AG04449 (cell line): ENCODE results near the gene MBD3L5.
"Not testable (repeated sequence)": the region's sequence is repeated elsewhere in the genome, so short reads cannot be mapped to it uniquely, and the experiment has no call there.

Source experiments
- CTCF ChIA-PET: fragments of 350-600 bp; formaldehyde crosslinking; extraction: SDS; loops from one replicate; lab custom pipeline; 2021; ENCODE audit warnings: antibody characterized with exemption; lab: Yijun Ruan, JAX
- POLR2A ChIA-PET: fragments of 400-600, 350-600 bp; formaldehyde crosslinking; extraction: SDS; loops from one replicate; lab custom pipeline; 2020; ENCODE audit warnings: antibody characterized with exemption, inconsistent platforms; lab: Yijun Ruan, JAX
- DNase-seq: peaks from one replicate; pipeline ENCODE4 v3.0.0-alpha.2; 2010; ENCODE audit warnings: low read depth, low spot score
- H3K4me3 ChIP-seq: 2 replicates; pipeline ENCODE4 v1.5.1; 2011; ENCODE audit warnings: low read depth, mild to moderate bottlenecking, control low read depth, low read length
- TF ChIP-seq, protein P1 (sequence below): IDR thresholded peaks from one replicate; pipeline ENCODE4 v1.5.1; 2011; ENCODE audit warnings: mild to moderate bottlenecking, moderate library complexity, low read length, control low read depth, inconsistent platforms; ENCODE audit not compliant: insufficient read depth; ENCODE audit errors: missing control alignments

Gene MBD3L5

DNA sequence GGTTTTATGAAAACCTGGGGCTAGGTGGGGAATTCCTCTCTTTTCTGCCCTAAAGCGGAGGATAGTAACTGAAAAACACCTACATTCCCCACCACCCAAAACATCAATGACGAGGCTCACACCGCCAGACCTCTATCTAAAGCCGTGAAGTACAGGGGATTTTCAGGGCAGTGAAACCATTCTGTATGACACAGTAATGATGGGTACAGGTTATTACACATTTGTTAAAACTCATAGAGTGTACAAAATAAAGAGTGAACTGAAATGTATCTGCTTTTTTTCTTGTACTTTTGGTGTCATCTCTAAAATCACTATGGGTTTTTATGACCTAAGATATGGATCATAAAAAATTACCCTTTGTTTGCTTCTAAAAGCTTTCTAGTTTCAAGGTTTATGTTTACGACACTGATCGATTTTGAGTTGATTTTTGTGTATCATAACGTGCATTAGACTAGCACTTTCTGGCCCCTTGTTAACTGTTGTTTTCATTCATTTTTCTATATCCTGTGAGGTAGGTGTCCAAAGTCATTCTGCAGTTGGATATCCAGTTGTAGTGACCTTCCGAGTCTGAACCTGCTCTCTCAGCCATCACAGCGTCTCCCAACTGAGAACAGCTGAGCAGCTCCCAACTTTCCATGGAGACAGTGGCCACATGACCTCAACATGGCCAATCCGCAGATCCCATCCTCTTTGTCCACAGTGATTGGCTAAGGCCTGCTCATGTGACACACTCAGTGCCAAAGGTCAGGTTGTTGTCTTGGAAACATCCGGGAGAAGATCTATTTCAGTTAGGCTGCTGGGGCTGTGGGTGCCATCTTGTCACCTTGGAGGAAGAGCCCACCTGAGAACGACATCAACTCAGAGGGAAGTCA lies 19.4 kb upstream of the MBD3L5 start:
- no peak for DNase-seq
- H3K4me3 ChIP-seq: no peak overlapping the region
- ChIA-PET CTCF (no interaction called here), POLR2A (no interaction called here)
- TF ChIP-seq, protein P1, sequence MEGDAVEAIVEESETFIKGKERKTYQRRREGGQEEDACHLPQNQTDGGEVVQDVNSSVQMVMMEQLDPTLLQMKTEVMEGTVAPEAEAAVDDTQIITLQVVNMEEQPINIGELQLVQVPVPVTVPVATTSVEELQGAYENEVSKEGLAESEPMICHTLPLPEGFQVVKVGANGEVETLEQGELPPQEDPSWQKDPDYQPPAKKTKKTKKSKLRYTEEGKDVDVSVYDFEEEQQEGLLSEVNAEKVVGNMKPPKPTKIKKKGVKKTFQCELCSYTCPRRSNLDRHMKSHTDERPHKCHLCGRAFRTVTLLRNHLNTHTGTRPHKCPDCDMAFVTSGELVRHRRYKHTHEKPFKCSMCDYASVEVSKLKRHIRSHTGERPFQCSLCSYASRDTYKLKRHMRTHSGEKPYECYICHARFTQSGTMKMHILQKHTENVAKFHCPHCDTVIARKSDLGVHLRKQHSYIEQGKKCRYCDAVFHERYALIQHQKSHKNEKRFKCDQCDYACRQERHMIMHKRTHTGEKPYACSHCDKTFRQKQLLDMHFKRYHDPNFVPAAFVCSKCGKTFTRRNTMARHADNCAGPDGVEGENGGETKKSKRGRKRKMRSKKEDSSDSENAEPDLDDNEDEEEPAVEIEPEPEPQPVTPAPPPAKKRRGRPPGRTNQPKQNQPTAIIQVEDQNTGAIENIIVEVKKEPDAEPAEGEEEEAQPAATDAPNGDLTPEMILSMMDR: no peak

DNA sequence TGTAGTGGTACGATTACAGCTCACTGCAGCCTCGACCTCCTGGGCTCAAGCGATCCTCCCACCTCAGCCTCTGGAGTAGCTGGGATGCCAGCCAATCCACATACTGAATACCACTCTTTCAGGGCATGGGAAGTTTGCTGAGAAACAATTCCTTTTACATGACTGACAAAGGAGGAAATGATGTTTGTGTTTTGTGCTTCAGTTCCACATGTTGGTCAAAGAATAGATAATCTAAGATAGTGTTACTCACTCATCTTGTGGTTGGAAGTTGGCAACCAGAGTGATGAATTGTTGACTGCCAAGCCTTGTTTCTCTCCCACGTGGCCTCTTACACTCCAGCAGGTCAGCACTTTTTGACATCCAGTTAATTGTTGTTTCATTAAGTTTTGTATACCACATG lies 16.7 kb upstream of the MBD3L5 start:
- ChIA-PET POLR2A (no interaction called here), CTCF (no interaction called here)
- TF ChIP-seq, protein P1: no peak
- DNase-seq: no peak
- no peak overlapping the region for H3K4me3 ChIP-seq

DNA sequence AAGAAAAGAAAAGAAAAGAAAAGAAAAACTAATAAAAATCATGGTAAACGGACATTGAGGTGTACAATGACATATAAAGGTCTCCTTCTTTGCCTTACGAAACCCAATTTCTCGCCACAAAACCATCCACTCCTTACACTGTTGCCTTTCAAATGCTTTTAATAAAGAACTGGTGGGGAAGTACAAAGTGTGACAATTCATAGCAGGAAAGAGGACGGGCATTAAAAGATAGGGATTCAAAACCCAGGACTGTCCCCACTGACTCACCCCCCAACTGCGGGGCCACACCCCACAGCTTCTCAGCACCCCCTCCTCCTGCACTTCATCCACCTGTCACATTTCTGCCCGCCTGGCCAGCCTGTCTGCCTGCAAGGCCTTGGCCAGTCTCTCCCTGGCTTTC lies 11.6 kb upstream of the MBD3L5 start:
- TF ChIP-seq, protein P1: no peak
- DNase-seq: no peak
- POLR2A ChIA-PET: no interaction called here
- no peak overlapping the region for H3K4me3 ChIP-seq
- CTCF ChIA-PET: no interaction called here

DNA sequence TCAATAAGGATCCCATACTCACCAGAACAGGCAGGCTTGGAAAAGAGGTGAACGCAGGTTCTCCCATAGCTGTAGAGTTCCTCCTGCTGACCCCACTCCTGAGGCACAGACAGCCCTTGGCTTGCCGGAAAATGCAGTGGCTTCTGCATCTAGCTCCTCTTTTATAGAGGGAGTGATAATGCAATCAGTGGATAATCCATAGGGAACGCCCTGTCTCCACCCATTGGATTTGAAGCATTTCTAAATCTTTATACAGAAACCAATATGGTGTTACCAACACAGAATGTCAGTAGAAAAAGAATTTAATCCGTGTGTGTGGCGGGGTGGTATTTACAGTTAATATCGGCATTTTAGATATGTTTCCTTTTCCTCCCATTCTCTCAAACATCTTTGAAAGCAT lies 9.0 kb upstream of the MBD3L5 start, which contains the start of gene MBD3L2B:
Gene MBD3L2B, minus strand, starts transcription at position 101 of the 400 bp plus-strand sequence. Its CDS starts 34 bp downstream, at position 67.
- DNase-seq, CTCF ChIA-PET, H3K4me3 ChIP-seq, POLR2A ChIA-PET: not testable (repeated sequence)

DNA sequence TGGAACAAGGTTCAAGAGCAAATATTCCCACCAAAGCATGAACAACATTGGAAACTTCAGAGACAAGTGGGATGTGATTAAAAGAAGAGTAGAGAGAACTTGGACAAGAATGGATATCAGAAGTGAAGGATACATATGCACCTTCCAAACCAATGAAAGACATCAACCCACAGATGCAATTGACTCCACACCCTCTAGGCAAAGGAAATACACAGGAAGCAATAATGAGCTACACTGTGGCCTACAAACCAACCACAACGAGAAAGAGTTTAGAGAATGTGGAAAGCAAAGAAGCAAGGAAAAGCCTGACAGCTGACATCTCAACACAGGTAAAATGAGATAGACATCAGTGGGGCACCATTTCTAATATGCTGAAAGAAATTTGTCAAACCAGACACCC lies 1.6 kb upstream of the MBD3L5 start:
- CTCF ChIA-PET, POLR2A ChIA-PET: not testable (repeated sequence)

DNA sequence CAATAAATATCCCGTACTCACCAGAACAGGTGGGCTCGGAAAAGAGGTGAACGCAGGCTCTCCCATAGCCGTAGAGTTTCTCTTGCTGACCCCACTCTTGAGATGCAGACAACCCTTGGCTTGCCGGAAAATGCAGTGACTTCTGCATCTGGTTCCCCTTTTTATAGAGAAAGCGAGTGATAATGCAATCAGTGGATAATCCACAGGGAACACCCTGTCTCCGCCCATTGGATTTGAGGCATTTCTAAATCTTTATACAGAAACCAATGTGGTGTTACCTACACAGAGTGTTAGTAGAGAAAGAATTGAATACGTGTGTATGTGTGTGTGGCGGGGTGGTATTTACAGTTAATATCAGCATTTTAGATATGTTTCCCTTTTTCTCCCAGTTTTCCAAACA lies 9.7 kb downstream of the MBD3L5 start, which contains the start of gene MBD3L4:
Gene MBD3L4, minus strand, starts transcription at position 101 of the 400 bp plus-strand sequence. Its CDS starts 35 bp downstream, at position 66.
- POLR2A ChIA-PET, DNase-seq, H3K4me3 ChIP-seq, CTCF ChIA-PET: not testable (repeated sequence)

More for the DNA sequence above, 1.6 kb upstream of the MBD3L5 start:
- not testable (repeated sequence) for H3K4me3 ChIP-seq, DNase-seq

DNA sequence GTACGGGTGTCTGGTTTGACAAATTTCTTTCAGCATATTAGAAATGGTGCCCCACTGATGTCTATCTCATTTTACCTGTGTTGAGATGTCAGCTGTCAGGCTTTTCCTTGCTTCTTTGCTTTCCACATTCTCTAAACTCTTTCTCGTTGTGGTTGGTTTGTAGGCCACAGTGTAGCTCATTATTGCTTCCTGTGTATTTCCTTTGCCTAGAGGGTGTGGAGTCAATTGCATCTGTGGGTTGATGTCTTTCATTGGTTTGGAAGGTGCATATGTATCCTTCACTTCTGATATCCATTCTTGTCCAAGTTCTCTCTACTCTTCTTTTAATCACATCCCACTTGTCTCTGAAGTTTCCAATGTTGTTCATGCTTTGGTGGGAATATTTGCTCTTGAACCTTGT lies 11.2 kb downstream of the MBD3L5 start:
- CTCF ChIA-PET, DNase-seq, H3K4me3 ChIP-seq, POLR2A ChIA-PET: not testable (repeated sequence)

DNA sequence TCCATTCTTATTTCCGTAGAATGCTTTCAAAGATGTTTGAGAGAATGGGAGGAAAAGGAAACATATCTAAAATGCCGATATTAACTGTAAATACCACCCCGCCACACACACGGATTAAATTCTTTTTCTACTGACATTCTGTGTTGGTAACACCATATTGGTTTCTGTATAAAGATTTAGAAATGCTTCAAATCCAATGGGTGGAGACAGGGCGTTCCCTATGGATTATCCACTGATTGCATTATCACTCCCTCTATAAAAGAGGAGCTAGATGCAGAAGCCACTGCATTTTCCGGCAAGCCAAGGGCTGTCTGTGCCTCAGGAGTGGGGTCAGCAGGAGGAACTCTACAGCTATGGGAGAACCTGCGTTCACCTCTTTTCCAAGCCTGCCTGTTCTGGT lies 18.6 kb downstream of the MBD3L5 start, which contains the start of gene MBD3L2:
Gene MBD3L2, plus strand, starts transcription at position 301 of the 400 bp plus-strand sequence. Its CDS starts 53 bp downstream, at position 354.
- DNase-seq, H3K4me3 ChIP-seq, POLR2A ChIA-PET, CTCF ChIA-PET: not testable (repeated sequence)

DNA sequence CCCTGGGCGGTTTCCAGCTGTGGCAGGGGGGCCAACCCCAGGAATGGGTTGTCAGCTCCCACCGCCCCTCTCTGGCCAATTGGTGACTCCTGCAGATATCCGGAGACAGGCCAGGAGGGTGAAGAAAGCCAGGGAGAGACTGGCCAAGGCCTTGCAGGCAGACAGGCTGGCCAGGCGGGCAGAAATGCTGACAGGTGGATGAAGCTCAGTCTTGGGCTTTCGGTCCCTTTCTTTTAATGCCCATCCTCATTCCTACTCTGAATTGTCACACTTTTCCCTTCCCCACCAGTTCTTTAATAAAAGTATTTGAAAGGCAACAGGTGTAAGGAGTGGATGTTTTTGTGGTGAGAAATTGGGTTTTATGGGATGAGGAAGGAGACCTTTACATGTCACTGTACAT lies 21.0 kb downstream of the MBD3L5 start:
- POLR2A ChIA-PET, CTCF ChIA-PET, DNase-seq, H3K4me3 ChIP-seq: not testable (repeated sequence)

DNA sequence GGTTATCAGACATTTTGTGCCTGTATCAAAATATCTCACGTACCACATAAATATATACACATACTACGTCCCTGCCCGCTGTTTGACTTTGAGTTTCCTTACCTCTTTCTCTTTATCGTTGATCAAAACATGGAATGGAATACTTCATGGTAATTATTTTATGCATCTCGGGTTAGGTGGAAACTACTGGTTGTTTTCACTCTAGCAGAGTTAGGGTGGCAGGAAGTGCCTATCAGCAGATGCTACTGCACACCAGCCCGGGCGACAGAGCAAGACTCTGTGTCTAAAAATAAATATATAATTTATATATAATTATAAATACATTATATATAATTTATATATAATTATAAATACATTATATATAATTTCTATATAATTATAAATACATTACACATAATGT lies 22.5 kb downstream of the MBD3L5 start:
- POLR2A ChIA-PET, DNase-seq, CTCF ChIA-PET, H3K4me3 ChIP-seq: not testable (repeated sequence)

DNA sequence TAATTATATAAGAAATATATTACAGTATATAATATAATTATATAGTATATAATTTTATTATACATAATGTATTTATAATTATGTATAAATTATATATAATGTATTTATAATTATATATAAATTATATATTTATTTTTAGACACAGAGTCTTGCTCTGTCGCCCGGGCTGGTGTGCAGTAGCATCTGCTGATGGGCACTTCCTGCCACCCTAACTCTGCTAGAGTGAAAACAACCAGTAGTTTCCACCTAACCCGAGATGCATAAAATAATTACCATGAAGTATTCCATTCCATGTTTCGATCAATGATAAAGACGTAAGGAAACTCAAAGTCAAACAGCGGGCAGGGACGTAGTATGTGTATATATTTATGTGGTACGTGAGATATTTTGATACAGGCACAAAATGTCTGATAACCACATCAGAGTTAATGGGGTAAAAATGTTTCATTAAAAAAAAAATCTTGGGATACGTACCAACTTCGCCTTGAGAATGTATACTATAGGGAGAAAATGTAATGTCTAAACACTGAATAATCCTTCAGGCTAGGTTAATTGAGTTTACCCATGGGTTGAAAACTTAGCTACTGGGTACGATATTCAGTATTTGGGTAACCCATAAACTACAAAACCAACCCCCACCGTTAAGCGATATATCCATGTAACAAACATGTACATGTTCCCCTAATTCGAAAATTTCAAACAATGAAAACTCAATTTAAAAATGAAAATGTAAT lies 24.4 kb downstream of the MBD3L5 start:
- POLR2A ChIA-PET: not testable (repeated sequence)

DNA sequence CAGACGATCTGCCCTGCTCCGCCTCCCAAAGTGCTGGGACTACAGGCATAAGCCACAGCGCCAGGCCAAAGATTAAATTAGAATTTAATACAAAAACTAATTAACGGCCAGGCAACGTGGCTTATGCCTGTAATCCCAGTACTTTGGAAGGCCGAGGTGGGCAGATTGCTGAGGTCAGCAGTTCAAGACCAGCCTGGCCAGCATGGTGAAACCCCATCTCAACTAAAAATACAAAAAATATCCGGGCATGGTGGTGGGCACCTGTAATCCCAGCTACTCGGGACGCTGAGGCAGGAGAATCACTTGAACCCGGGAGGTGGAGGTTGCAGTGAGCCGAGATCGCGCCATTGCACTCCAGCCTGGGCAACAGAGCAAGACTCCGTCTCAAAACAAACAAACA lies 25.3 kb downstream of the MBD3L5 start:
- H3K4me3 ChIP-seq, POLR2A ChIA-PET, CTCF ChIA-PET, DNase-seq: not testable (repeated sequence)

More for the DNA sequence above, 24.4 kb downstream of the MBD3L5 start:
- DNase-seq, CTCF ChIA-PET, H3K4me3 ChIP-seq: not testable (repeated sequence)

DNA sequence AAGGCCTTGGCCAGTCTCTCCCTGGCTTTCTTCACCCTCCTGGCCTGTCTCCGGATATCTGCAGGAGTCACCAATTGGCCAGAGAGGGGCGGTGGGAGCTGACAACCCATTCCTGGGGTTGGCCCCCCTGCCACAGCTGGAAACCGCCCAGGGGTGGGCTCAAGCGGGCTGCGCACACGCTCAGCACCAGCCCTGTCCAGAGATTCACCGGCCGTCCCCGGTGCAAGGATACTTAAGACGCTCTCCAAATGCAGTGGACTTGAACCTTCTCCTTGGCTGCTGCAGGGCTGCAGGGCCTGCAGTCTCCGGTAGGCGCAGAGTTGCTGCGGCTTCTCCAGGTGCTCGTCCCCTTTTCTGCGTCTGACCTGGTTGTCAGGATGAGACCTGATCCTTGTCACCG lies 26.0 kb downstream of the MBD3L5 start:
- H3K4me3 ChIP-seq, CTCF ChIA-PET, DNase-seq, POLR2A ChIA-PET: not testable (repeated sequence)
